Neural cell (in vitro differentiated cells): ENCODE measurements around the gene MAPRE3.
"Not testable (repeated sequence)": the region's sequence is repeated elsewhere in the genome, so short reads cannot be mapped to it uniquely, and the experiment has no call there.

Source experiments
- CTCF ChIP-seq: fragments of 450-650 bp; IDR thresholded peaks from 2 replicates; pipeline ENCODE4 v1.5.1; 2014; ENCODE audit warnings: antibody characterized with exemption, mild to moderate bottlenecking, moderate library complexity; ENCODE audit not compliant: poor library complexity, severe bottlenecking
- EZH2 ChIP-seq: fragments of 200-600, 300-800 bp; shearing (Covaris generic), sonication (generic); IDR thresholded peaks from 2 replicates; pipeline ENCODE4 v1.6.1; 2014; ENCODE audit warnings: antibody characterized with exemption, low read length, borderline replicate concordance, mild to moderate bottlenecking; ENCODE audit not compliant: insufficient read depth, poor library complexity, severe bottlenecking
- POLR2AphosphoS5 ChIP-seq: IDR thresholded peaks from 2 replicates; pipeline ENCODE4 v1.6.1; 2012
- TAF1 ChIP-seq: IDR thresholded peaks from 2 replicates; pipeline ENCODE4 v1.6.1; 2012; ENCODE audit warnings: low read depth
- TF ChIP-seq, protein P1 (sequence below): IDR thresholded peaks from 2 replicates; pipeline ENCODE4 v1.6.1; 2012; ENCODE audit warnings: borderline replicate concordance

- TF ChIP-seq TAF1, CTCF, EZH2, POLR2AphosphoS5: not testable (repeated sequence)
- TF ChIP-seq, protein P1, sequence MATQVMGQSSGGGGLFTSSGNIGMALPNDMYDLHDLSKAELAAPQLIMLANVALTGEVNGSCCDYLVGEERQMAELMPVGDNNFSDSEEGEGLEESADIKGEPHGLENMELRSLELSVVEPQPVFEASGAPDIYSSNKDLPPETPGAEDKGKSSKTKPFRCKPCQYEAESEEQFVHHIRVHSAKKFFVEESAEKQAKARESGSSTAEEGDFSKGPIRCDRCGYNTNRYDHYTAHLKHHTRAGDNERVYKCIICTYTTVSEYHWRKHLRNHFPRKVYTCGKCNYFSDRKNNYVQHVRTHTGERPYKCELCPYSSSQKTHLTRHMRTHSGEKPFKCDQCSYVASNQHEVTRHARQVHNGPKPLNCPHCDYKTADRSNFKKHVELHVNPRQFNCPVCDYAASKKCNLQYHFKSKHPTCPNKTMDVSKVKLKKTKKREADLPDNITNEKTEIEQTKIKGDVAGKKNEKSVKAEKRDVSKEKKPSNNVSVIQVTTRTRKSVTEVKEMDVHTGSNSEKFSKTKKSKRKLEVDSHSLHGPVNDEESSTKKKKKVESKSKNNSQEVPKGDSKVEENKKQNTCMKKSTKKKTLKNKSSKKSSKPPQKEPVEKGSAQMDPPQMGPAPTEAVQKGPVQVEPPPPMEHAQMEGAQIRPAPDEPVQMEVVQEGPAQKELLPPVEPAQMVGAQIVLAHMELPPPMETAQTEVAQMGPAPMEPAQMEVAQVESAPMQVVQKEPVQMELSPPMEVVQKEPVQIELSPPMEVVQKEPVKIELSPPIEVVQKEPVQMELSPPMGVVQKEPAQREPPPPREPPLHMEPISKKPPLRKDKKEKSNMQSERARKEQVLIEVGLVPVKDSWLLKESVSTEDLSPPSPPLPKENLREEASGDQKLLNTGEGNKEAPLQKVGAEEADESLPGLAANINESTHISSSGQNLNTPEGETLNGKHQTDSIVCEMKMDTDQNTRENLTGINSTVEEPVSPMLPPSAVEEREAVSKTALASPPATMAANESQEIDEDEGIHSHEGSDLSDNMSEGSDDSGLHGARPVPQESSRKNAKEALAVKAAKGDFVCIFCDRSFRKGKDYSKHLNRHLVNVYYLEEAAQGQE: not testable (repeated sequence)
These were observed 47.3 kb upstream of the MAPRE3 start for GRCh38 chr2:26923189-26923466.
